ENCODE results near the gene HMG20A.

Gene HMG20A
- long read RNA-seq, donor 1, full-length matches to known transcripts: 30 of 30 reads
- long read RNA-seq, donor 1, partial matches to known transcripts: 0 of 30 reads
- long read RNA-seq, donor 1, other reads (novel, unspliced or antisense): 0 of 30 reads
- long read RNA-seq, donor 2, full-length matches to known transcripts: 25 of 25 reads
- long read RNA-seq, donor 2, partial matches to known transcripts: 0 of 25 reads
- long read RNA-seq, donor 2, other reads (novel, unspliced or antisense): 0 of 25 reads
- long read RNA-seq, donor 3, full-length matches to known transcripts: 22 of 22 reads
- long read RNA-seq, donor 3, partial matches to known transcripts: 0 of 22 reads
- long read RNA-seq, donor 3, other reads (novel, unspliced or antisense): 0 of 22 reads
- long read RNA-seq, donor 4, full-length matches to known transcripts: 33 of 38 reads
- long read RNA-seq, donor 4, partial matches to known transcripts: 0 of 38 reads
- long read RNA-seq, donor 4, other reads (novel, unspliced or antisense): 5 of 38 reads
- long read RNA-seq, donor 5, full-length matches to known transcripts: 32 of 32 reads
- long read RNA-seq, donor 5, partial matches to known transcripts: 0 of 32 reads
- long read RNA-seq, donor 5, other reads (novel, unspliced or antisense): 0 of 32 reads
- long read RNA-seq, donor 6, full-length matches to known transcripts: 40 of 40 reads
- long read RNA-seq, donor 6, partial matches to known transcripts: 0 of 40 reads
- long read RNA-seq, donor 6, other reads (novel, unspliced or antisense): 0 of 40 reads
- long read RNA-seq, donor 7: 0 reads
- long read RNA-seq, donor 8, full-length matches to known transcripts: 37 of 37 reads
- long read RNA-seq, donor 8, partial matches to known transcripts: 0 of 37 reads
- long read RNA-seq, donor 8, other reads (novel, unspliced or antisense): 0 of 37 reads

DNA sequence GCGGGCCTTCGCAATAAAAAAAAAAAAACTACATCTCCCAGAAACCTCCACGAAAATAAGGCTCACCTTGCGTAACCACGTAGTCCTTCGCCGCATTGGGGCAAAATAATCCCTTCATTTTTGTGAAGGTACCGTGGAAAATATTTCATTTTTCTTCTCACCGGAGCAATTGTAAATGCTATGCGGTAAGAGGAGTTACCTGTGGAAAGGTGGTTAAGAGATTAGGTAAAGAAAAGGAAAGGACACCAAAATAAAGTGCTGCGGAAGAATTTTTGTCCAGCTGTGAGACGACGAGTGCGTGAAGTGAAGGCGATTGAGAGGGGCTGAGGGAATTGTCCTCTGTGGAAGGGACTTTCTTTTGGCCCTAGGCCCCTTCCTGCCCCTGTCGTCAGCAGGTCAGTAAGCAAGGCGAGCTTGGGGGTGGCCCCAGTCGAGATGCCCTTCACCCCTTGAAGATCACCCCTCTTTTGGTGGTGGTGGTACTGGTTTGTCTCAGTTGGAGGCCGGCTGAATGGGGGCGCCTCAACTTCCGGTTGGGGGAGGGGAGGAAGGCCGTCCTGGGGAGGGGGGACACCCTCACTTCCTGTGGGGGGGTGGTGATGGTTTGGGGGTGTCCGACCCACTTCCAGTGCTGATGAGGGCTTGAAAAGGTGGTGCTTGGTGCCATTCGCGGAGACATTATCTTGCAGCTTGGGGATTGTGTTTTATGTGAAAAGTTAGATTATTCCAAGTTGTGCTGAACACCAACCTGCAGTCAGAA lies at the start of gene HMG20A:
Gene HMG20A, plus strand, starts transcription at position 279 of the 760 bp plus-strand sequence. CDS start 37,520 bp downstream, outside the sequence.
- peak; percentile 100 for DNase-seq

DNA sequence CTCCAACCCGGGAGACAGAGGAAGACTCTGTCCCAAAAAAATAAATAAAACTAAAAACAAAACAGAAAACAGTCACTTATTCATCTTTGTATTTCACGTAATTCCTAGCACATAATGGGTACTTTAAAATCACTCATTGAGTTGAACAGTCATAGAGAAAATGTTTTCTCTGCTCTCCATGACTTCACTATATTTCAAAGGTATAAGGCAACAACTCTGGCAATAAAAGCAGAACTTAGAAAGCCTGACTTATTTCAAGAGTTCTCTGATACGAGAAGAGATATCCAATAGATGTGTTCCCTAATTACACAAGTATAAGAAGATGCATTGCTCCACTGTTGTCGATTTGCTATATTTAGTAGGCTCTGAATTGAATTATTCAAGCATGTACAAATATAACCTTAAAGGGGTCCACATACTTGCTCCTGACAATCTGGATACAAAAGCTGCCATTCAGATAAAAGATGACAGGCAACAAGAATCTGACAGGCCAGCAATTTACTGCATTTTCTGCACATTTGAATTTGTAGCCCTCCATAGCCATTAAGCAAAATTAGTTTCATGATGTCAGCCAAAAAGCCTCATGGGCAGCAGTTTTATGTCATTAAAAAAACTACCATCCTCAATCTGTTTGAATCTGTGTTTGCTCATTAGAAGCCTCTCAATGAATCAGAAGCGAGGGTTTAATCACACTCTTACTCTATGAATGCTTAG lies 48.7 kb upstream of the HMG20A start:
- no peak for DNase-seq

- DNase-seq: no peak
Observed at GRCh38 chr15:77373441-77373840, 47.2 kb upstream of the HMG20A start.

DNA sequence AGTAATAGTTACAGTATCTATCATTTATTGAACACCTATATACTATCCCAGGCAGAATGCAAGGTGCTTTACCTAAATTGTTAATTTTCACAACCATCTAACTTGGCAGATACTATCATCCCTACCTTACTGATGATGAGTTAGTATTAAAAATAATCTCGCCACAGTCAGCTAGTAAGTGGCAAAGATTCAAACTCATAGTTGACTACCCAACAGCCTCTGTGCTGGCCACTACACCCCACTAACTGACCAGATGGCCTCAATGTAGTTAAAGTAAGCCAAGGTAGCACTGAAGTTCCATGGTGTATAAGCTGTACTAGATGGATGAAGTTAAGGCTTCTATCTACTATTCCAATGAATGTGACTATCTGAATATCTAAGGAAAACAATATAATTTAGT lies 45.6 kb upstream of the HMG20A start:
- DNase-seq: no peak

GRCh38 chr15:77376770-77377169 lies 43.9 kb upstream of the HMG20A start:
- no peak for DNase-seq

- DNase-seq: no peak
Observed at GRCh38 chr15:77380033-77380432, 40.7 kb upstream of the HMG20A start.

DNA sequence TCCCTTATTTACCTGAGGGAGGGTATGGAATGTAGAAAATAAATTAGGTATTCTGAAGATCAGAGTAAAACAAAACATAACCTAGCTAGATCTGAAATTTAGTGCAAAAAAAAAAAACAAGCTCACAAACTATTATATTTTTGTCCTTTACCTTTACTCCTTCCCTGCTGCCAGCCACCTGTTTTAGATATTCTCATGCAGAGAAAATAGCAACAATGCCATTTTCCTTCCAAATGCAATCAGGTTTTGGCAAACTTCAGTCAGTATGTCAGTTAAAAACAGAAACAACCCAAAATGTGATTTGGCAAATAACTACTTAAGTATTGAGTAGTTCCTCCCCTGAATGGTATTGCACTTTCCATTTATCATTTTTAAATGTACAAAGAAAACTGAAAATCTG lies 36.6 kb upstream of the HMG20A start:
- DNase-seq: no peak

- DNase-seq: no peak
Observed at GRCh38 chr15:77384589-77385359, 35.9 kb upstream of the HMG20A start.

DNA sequence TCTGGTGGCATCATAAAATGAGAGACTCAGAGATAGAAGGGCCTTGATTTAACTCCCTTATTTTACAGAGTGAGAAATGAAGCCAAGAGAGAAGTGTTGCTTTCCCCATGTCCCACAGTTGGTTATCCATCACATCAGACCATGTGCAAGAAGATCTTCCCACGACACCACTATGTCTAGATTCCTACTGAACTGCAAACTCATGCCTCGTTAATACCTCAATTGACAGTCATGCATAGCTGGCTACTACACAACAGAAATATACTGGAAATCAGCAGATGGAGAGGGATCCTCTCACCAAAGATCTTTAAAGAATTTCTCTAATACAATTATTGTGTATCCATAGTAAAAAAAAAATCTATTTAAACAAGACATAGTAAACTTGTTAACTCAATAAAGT lies 34.1 kb upstream of the HMG20A start:
- DNase-seq: no peak

GRCh38 chr15:77387365-77388105 lies 33.2 kb upstream of the HMG20A start:
- DNase-seq: no peak

DNA sequence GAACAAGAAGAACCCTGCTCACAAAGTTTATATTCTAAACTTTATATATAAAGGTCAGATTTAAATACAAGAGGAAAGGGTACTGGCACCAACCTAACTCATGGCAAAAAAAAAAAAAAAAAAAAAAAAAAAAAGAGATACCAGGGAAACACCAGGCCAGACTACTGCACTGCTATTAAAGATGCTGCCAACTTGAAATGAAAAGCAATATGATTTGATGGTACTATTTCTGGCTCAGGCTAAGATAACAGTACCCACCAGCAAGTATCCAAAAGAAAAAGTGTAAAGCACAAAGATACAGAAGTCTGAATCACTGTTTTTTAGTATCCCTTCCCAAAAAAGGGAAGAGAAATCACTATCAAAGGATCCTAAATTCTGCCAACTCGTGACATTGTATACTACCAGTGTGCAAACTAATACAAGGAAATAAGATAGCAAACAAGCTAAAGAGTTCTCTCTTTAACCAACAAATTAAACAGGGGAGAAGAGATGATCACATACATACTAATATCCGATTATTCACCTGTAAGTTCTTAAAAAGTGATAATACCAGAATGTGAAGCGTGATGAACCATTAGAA lies 29.2 kb upstream of the HMG20A start:
- DNase-seq: no peak

GRCh38 chr15:77392762-77393470 lies 27.8 kb upstream of the HMG20A start:
- DNase-seq: no peak

- no peak for DNase-seq
Observed at GRCh38 chr15:77393471-77393840, 27.2 kb upstream of the HMG20A start.

GRCh38 chr15:77395013-77395774 lies 25.5 kb upstream of the HMG20A start:
- no peak for DNase-seq

DNA sequence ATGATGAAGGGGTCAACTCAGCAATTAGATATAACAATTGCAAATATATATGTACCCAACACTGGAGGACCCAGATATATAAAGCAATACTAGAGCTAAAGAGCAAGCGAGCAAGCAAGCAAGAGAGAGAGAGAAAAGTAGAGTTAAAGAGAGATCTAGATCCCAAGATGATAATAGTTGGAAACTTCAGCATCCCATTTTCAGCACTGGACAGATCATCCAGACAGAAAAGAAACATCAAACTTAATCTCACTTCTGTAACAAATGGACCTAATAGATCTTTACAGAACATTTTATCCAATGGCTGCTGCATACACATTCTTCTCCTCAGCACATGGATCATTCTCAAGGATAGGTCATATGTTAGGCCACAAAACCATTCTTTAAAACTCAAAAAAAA lies 24.0 kb upstream of the HMG20A start:
- DNase-seq: no peak

DNA sequence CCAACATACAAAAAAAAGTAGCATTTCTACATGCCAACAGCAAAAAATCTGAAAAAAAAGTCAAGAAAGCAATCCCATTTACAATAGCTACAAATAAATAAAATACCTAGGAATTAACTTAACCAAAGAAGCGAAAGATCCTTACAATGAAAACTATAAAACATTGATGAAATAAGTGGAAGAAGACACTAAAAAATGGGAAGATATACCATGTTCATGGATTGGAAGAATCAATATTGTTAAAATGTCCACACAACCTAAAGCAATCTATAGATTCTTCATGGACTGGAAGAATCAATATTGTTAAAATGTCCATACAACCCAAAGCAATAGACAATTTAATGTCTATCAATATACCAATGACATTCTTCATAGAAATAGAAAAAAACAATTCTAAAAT lies 21.8 kb upstream of the HMG20A start:
- no peak for DNase-seq

DNA sequence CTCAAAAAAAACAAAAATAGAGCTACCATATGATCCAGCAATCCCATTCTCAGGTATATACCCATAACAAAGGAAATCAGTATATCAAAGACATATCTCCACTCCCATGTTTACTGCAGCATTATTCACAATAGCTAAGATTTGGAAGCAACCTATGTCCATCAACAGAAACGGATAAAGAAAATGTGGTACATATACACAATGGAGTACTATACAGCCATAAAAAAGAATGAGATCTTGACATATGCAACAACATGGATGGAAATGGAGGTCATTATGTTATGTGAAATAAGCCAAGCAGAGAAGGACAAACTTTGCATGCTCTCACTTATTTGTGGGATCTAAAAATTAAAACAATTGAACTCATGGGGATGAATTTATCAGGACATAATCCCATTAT lies 20.4 kb upstream of the HMG20A start:
- no peak for DNase-seq

GRCh38 chr15:77402740-77403379 lies 17.8 kb upstream of the HMG20A start:
- DNase-seq: no peak

Measured in right kidney (tissue), 9 donors.